Stomach (tissue), 4 donors: ENCODE data around the gene CPNE9.

Source experiments
- POLR2A ChIP-seq, 4 donors: fragments of 450-650 bp; IDR thresholded peaks; one replicate each; pipeline ENCODE4 v1.6.1; 2016; ENCODE audit warnings: antibody characterized with exemption in 4 of 4, control low read depth in 2 of 4, mild to moderate bottlenecking in 1 of 4, moderate library complexity in 1 of 4
- POLR2AphosphoS5 ChIP-seq, 3 donors: sonication (generic); formaldehyde crosslinking; IDR thresholded peaks; one replicate each; pipeline ENCODE4 v1.6.1; 2016; ENCODE audit warnings: antibody characterized with exemption in 3 of 3
- TF ChIP-seq, protein P1 (sequence below), 7 experiments: fragments of 450-650 bp in 4 of 7; fragments of 200-600 bp in 3 of 7; sonication (generic) in 3 of 7; IDR thresholded peaks; one replicate each; pipeline ENCODE4 v1.5.1; 2016 to 2019; ENCODE audit warnings: antibody characterized with exemption in 7 of 7, control low read depth in 2 of 7, mild to moderate bottlenecking in 1 of 7

DNA sequence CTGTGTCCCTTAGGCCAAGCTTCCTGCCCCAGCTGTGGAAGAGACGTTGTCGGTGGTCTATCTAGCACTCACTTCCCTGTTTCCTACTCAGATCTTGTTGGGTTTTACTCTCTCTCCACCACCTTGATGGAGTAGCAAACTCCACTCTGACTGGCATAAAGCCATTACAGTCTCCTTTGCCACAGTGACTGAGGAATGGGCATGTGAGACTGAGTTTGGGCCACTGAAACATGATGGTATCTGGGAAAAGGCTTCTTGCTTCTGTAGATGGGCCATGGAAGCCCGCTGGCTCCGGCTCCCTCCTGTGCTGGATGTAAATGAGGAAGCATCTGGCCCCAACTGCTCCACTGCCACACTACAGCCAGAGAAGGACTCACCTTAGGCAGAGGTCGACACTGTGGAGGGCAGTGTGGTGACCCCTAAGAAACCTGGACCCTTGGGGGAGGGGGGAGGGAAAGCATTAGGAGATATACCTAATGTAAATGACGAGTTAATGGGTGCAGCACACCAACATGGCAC, 75.5 kb downstream of the CPNE9 start:
- TF ChIP-seq, protein P1, sequence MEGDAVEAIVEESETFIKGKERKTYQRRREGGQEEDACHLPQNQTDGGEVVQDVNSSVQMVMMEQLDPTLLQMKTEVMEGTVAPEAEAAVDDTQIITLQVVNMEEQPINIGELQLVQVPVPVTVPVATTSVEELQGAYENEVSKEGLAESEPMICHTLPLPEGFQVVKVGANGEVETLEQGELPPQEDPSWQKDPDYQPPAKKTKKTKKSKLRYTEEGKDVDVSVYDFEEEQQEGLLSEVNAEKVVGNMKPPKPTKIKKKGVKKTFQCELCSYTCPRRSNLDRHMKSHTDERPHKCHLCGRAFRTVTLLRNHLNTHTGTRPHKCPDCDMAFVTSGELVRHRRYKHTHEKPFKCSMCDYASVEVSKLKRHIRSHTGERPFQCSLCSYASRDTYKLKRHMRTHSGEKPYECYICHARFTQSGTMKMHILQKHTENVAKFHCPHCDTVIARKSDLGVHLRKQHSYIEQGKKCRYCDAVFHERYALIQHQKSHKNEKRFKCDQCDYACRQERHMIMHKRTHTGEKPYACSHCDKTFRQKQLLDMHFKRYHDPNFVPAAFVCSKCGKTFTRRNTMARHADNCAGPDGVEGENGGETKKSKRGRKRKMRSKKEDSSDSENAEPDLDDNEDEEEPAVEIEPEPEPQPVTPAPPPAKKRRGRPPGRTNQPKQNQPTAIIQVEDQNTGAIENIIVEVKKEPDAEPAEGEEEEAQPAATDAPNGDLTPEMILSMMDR (IDR thresholded peaks at IDR 0.05) = no peak
- no peak for TF ChIP-seq POLR2AphosphoS5 (IDR thresholded peaks at IDR 0.05)
- TF ChIP-seq POLR2A (IDR thresholded peaks at IDR 0.05) = no peak
